Activated naive CD4-positive, alpha-beta T cell treated with Interleukin-2 at 50 U/mL for 16 hours (primary cell): ENCODE measurements around the gene SLCO2B1.

Source experiments
- DNase-seq: peaks from one replicate; pipeline ENCODE4 v3.0.0-alpha.2; 2020

SLCO2B1 gene

GRCh38 chr11:75145196-75145971 lies 5.5 kb upstream of the SLCO2B1 start:
- no peak for DNase-seq

- DNase-seq: no peak
These were observed 4.9 kb upstream of the SLCO2B1 start for GRCh38 chr11:75145972-75146519.

- no peak for DNase-seq
These were observed 4.2 kb upstream of the SLCO2B1 start for GRCh38 chr11:75146711-75147110.

GRCh38 chr11:75147191-75147874 lies 3.6 kb upstream of the SLCO2B1 start:
- DNase-seq: no peak

- no peak for DNase-seq
These were observed 3.0 kb upstream of the SLCO2B1 start for GRCh38 chr11:75147875-75148263.

GRCh38 chr11:75148436-75148983 lies 2.4 kb upstream of the SLCO2B1 start:
- no peak for DNase-seq

- DNase-seq: no peak
These were observed 991 bp upstream of the SLCO2B1 start for GRCh38 chr11:75149766-75150465.

GRCh38 chr11:75151346-75152047 lies 590 bp downstream of the SLCO2B1 start:
- no peak for DNase-seq

GRCh38 chr11:75152090-75152489 lies 1.2 kb downstream of the SLCO2B1 start:
- no peak for DNase-seq

GRCh38 chr11:75152651-75153427 lies 1.9 kb downstream of the SLCO2B1 start:
- no peak for DNase-seq

GRCh38 chr11:75154646-75155569 lies 4.0 kb downstream of the SLCO2B1 start:
- no peak for DNase-seq

- no peak for DNase-seq
These were observed 4.9 kb downstream of the SLCO2B1 start for GRCh38 chr11:75155570-75156422.

- no peak for DNase-seq
These were observed 7.3 kb downstream of the SLCO2B1 start for GRCh38 chr11:75158241-75158640.

GRCh38 chr11:75158696-75159150 lies 7.8 kb downstream of the SLCO2B1 start:
- DNase-seq: no peak

GRCh38 chr11:75159151-75159953 lies 8.4 kb downstream of the SLCO2B1 start:
- DNase-seq: no peak

GRCh38 chr11:75160220-75160757 lies 9.4 kb downstream of the SLCO2B1 start:
- DNase-seq: no peak

GRCh38 chr11:75160880-75161279 lies 10.0 kb downstream of the SLCO2B1 start:
- no peak for DNase-seq

GRCh38 chr11:75161506-75162095 lies 10.7 kb downstream of the SLCO2B1 start:
- DNase-seq: no peak
